Measurements from ENCODE around the gene SRI. TPM values are rescaled to one million over a fixed set of nuclear protein-coding genes. Genes with fewer than 3 reads are reported as not detected.

SRI gene
- total RNA-seq, 4 donors from 2014 or later, result 72.3 to 99.5 (median 88.8) TPM

- H3K27me3 ChIP-seq, result no peaks in the 10 kb centered on the region
- WGBS, 2 donors, result 13 to 20% methylated on average over 1 of the region's 1 CpG
- peaks cover 9 to 25% of the 10 kb centered on the region in 2 donors for H3K36me3 ChIP-seq
- peak; percentile 24 to 26 for DNase-seq
- H3K4me3 ChIP-seq (replicated peaks in 1 of 3), result peak overlapping the region in 1 of 3 donors; percentile 90
- intact Hi-C loops (cut with DNase I), result no loop called here
- H3K27ac ChIP-seq, result peak overlapping the region in 2 of 3 donors; percentile 19 to 96
- H3K4me1 ChIP-seq, result peaks cover 20 to 24% of the 10 kb centered on the region in 2 donors
- TF ChIP-seq, protein P1, sequence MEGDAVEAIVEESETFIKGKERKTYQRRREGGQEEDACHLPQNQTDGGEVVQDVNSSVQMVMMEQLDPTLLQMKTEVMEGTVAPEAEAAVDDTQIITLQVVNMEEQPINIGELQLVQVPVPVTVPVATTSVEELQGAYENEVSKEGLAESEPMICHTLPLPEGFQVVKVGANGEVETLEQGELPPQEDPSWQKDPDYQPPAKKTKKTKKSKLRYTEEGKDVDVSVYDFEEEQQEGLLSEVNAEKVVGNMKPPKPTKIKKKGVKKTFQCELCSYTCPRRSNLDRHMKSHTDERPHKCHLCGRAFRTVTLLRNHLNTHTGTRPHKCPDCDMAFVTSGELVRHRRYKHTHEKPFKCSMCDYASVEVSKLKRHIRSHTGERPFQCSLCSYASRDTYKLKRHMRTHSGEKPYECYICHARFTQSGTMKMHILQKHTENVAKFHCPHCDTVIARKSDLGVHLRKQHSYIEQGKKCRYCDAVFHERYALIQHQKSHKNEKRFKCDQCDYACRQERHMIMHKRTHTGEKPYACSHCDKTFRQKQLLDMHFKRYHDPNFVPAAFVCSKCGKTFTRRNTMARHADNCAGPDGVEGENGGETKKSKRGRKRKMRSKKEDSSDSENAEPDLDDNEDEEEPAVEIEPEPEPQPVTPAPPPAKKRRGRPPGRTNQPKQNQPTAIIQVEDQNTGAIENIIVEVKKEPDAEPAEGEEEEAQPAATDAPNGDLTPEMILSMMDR (IDR thresholded peaks at IDR 0.05), result no peak
- no peak for TF ChIP-seq POLR2A (IDR thresholded peaks at IDR 0.05)
- H3K9me3 ChIP-seq, result no peaks in the 10 kb centered on the region
Measured at GRCh38 chr7:88217675-88218428, 2.0 kb downstream of the SRI start.

DNA sequence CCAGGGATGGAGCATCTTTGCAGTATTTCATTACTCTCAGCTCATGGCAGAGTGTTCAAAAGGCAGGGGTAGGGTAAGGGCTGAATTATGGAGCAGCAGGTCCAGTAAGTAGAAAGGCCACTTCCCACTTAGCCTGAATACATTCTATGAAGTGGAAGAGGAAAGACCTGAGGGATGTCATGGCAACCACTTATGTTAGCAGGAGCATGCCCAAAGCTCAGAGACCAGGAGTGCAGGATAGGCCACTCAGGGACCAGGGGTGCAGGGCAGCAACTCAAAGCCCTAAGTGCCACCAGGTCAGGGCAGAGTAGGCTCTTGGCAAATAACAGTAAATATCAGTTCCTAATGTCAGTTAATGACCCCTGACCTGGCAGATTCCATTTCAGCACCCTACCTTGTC, 3.6 kb downstream of the SRI start:
- DNase-seq, result peak in 1 of 2 donors; percentile 8
- H3K9me3 ChIP-seq, result no peaks in the 10 kb centered on the region
- H3K27me3 ChIP-seq, result no peaks in the 10 kb centered on the region
- no peak overlapping the region for H3K27ac ChIP-seq
- H3K4me1 ChIP-seq, result peaks cover 19 to 24% of the 10 kb centered on the region in 2 donors
- TF ChIP-seq POLR2A (IDR thresholded peaks at IDR 0.05), result no peak
- TF ChIP-seq, protein P1 (IDR thresholded peaks at IDR 0.05), result no peak
- H3K4me3 ChIP-seq (replicated peaks in 1 of 3), result no peak overlapping the region
- peaks cover 13 to 27% of the 10 kb centered on the region in 2 donors for H3K36me3 ChIP-seq
- intact Hi-C loops (cut with DNase I), result no loop called here

DNA sequence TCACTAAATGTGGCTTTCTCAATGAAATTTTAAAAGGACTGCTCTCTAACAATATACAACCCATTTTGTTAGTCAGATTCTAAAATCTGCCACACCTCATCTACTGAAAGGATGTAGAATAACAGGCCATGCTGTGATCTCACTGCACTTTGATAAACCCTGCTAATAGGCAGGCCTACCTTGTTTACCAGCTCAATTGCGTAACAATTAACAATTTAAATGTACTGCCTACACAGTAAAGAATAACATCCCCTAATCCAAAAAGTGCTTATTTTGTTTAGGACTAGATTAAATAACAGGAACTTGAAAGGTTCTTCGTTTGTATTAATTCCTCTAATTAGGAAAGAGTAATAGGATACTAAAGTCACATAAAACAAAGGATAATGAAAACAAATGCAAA, 4.5 kb downstream of the SRI start:
- DNase-seq, result no peak
- no peaks in the 10 kb centered on the region for H3K27me3 ChIP-seq
- peaks cover 15 to 18% of the 10 kb centered on the region in 2 donors for H3K4me1 ChIP-seq
- H3K36me3 ChIP-seq, result peaks cover 13 to 27% of the 10 kb centered on the region in 2 donors
- no peak overlapping the region for H3K4me3 ChIP-seq (replicated peaks in 1 of 3)
- no peaks in the 10 kb centered on the region for H3K9me3 ChIP-seq
- intact Hi-C loops (cut with DNase I), result no loop called here
- WGBS, 2 donors, result 80 to 82% methylated on average over 2 of the region's 2 CpGs
- H3K27ac ChIP-seq, result no peak overlapping the region
- TF ChIP-seq POLR2A (IDR thresholded peaks at IDR 0.05), result no peak
- TF ChIP-seq, protein P1 (IDR thresholded peaks at IDR 0.05), result no peak

GRCh38 chr7:88214456-88214855, 5.4 kb downstream of the SRI start:
- Histone ChIP-seq H3K27me3 (no peaks in the 10 kb centered on the region), H3K36me3 (peaks cover 17 to 31% of the 10 kb centered on the region in 2 donors)
- intact Hi-C loops (cut with DNase I), result no loop called here

DNA sequence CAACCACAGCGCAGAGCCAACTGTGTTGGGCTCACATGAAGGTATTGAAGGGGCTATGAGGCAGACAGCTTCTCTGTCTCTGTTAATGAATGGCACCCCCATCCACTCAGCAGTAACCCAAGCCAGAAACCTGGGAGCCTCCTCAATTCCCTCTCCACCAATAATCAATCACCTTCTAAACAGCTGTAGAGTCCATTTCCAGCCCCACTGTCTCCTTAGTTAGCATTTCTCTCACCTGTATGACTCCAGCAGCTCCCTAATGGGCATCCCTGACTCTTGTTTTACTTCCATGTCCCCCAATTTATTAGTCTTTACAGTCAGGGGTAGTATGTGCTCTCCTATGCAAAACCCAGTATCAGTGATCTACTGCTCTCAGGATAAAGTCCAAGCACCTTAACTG, 6.9 kb downstream of the SRI start:
- H3K9me3 ChIP-seq, result no peaks in the 10 kb centered on the region
- H3K4me1 ChIP-seq, result peaks cover 7% of the 10 kb centered on the region in 2 donors
- DNase-seq, result no peak
- intact Hi-C loops (cut with DNase I), result no loop called here
- peaks cover 30 to 47% of the 10 kb centered on the region in 2 donors for H3K36me3 ChIP-seq
- 88% methylated on average over 1 of the region's 1 CpG for WGBS, 2 donors
- H3K27me3 ChIP-seq, result no peaks in the 10 kb centered on the region
- TF ChIP-seq POLR2A (IDR thresholded peaks at IDR 0.05), result no peak
- TF ChIP-seq, protein P1 (IDR thresholded peaks at IDR 0.05), result no peak
- no peak overlapping the region for H3K27ac ChIP-seq
- H3K4me3 ChIP-seq (replicated peaks in 1 of 3), result no peak overlapping the region

More at GRCh38 chr7:88214456-88214855, 5.4 kb downstream of the SRI start:
- Histone ChIP-seq H3K27ac (no peak overlapping the region), H3K4me1 (peaks cover 15 to 18% of the 10 kb centered on the region in 2 donors), H3K4me3 (replicated peaks in 1 of 3) (no peak overlapping the region), H3K9me3 (no peaks in the 10 kb centered on the region)
- DNase-seq, result no peak
- TF ChIP-seq, protein P1 (IDR thresholded peaks at IDR 0.05), result no peak
- TF ChIP-seq POLR2A (IDR thresholded peaks at IDR 0.05), result no peak
- 98 to 99% methylated on average over 2 of the region's 2 CpGs for WGBS, 2 donors

All from thyroid gland (tissue), 4 donors.